Measurements from ENCODE around the gene DNAJB2.

Gene DNAJB2

GRCh38 chr2:219247678-219248642 lies 31.2 kb upstream of the DNAJB2 start:
- peaks cover 6% of the 10 kb centered on the region for H3K9me3 ChIP-seq (ENCODE audit: insufficient read depth, low read depth, low read length)
- H3K14ac ChIP-seq (ENCODE audit: low read length): no peak overlapping the region
- peak; percentile 74 to 87 for DNase-seq
- no peak overlapping the region for H3K9ac ChIP-seq (ENCODE audit: low read length)
- no peak overlapping the region for H3K27ac ChIP-seq (ENCODE audit: low read depth, low read length)
- H2BK5ac ChIP-seq (ENCODE audit: low read depth, low read length, poor library complexity): no peak overlapping the region
- no peak overlapping the region for H4K91ac ChIP-seq (ENCODE audit: low read depth, low read length)
- H3K4me2 ChIP-seq (ENCODE audit: low read length): no peak overlapping the region
- H3K4me1 ChIP-seq (ENCODE audit: control insufficient read depth in 1 of 2, insufficient read depth in 2 of 2, low read length in 2 of 2): peaks cover 12 to 19% of the 10 kb centered on the region in 2 experiments
- H3K36me3 ChIP-seq (ENCODE audit: control insufficient read depth in 1 of 2, insufficient read depth in 2 of 2, low read length in 2 of 2): peaks cover 8 to 13% of the 10 kb centered on the region in 2 experiments
- no peak overlapping the region for H3K23ac ChIP-seq (ENCODE audit: low read length)
- H3K79me2 ChIP-seq (ENCODE audit: control insufficient read depth, insufficient read depth, low read length, poor library complexity): peaks cover 4% of the 10 kb centered on the region
- WGBS (ENCODE audit: extremely low coverage, insufficient coverage, insufficient read length): no CpG with 5 or more reads among the region's 17 CpGs
- H2BK12ac ChIP-seq (ENCODE audit: low read length): no peak overlapping the region
- H4K12ac ChIP-seq (ENCODE audit: low read depth, low read length): no peak overlapping the region
- no peak overlapping the region for H4K8ac ChIP-seq (ENCODE audit: low read depth, low read length)
- no peak overlapping the region for H3K4ac ChIP-seq (ENCODE audit: low read depth, low read length)
- peaks cover 9% of the 10 kb centered on the region for H3K79me1 ChIP-seq (ENCODE audit: low read length)
- H3K18ac ChIP-seq (ENCODE audit: low read length): no peak overlapping the region
- H3K4me3 ChIP-seq (ENCODE audit: low read depth, low read length): no peak overlapping the region
- H2BK120ac ChIP-seq (ENCODE audit: insufficient read depth, low read length, poor library complexity): no peak overlapping the region
- H3K27me3 ChIP-seq (ENCODE audit: insufficient read depth, low read length): peaks cover 18% of the 10 kb centered on the region
- no peak overlapping the region for H2AFZ ChIP-seq (ENCODE audit: insufficient read depth, low read length, poor library complexity)
- no peak overlapping the region for H2AK5ac ChIP-seq (ENCODE audit: low read length)

- no peak overlapping the region for H3K4me2 ChIP-seq (ENCODE audit: low read length)
- no peak overlapping the region for H2BK12ac ChIP-seq (ENCODE audit: low read length)
- WGBS (ENCODE audit: extremely low coverage, insufficient coverage, insufficient read length): no CpG with 5 or more reads among the region's 2 CpGs
- no peak overlapping the region for H2BK120ac ChIP-seq (ENCODE audit: insufficient read depth, low read length, poor library complexity)
- H3K27me3 ChIP-seq (ENCODE audit: insufficient read depth, low read length): peaks cover 26% of the 10 kb centered on the region
- no peak overlapping the region for H3K18ac ChIP-seq (ENCODE audit: low read length)
- no peak overlapping the region for H3K4ac ChIP-seq (ENCODE audit: low read depth, low read length)
- H3K36me3 ChIP-seq (ENCODE audit: control insufficient read depth in 1 of 2, insufficient read depth in 2 of 2, low read length in 2 of 2): peaks cover 8 to 13% of the 10 kb centered on the region in 2 experiments
- no peak overlapping the region for H2AK5ac ChIP-seq (ENCODE audit: low read length)
- DNase-seq: no peak
- H3K9me3 ChIP-seq (ENCODE audit: insufficient read depth, low read depth, low read length): peaks cover 10% of the 10 kb centered on the region
- H3K27ac ChIP-seq (ENCODE audit: low read depth, low read length): no peak overlapping the region
- H4K8ac ChIP-seq (ENCODE audit: low read depth, low read length): no peak overlapping the region
- peaks cover 4% of the 10 kb centered on the region for H3K79me2 ChIP-seq (ENCODE audit: control insufficient read depth, insufficient read depth, low read length, poor library complexity)
- H4K91ac ChIP-seq (ENCODE audit: low read depth, low read length): no peak overlapping the region
- peaks cover 9% of the 10 kb centered on the region for H3K79me1 ChIP-seq (ENCODE audit: low read length)
- no peak overlapping the region for H2AFZ ChIP-seq (ENCODE audit: insufficient read depth, low read length, poor library complexity)
- H3K4me1 ChIP-seq (ENCODE audit: control insufficient read depth in 1 of 2, insufficient read depth in 2 of 2, low read length in 2 of 2): peaks cover 19 to 25% of the 10 kb centered on the region in 2 experiments
- no peak overlapping the region for H2BK5ac ChIP-seq (ENCODE audit: low read depth, low read length, poor library complexity)
- no peak overlapping the region for H3K14ac ChIP-seq (ENCODE audit: low read length)
- no peak overlapping the region for H3K4me3 ChIP-seq (ENCODE audit: low read depth, low read length)
- H3K9ac ChIP-seq (ENCODE audit: low read length): no peak overlapping the region
- H4K12ac ChIP-seq (ENCODE audit: low read depth, low read length): no peak overlapping the region
- H3K23ac ChIP-seq (ENCODE audit: low read length): no peak overlapping the region
These were observed 30.3 kb upstream of the DNAJB2 start for GRCh38 chr2:219248845-219249202.

- DNase-seq: peak; percentile 42 to 51
- no peak overlapping the region for H3K27ac ChIP-seq (ENCODE audit: low read depth, low read length)
- no peak overlapping the region for H3K4me3 ChIP-seq (ENCODE audit: low read depth, low read length)
- peaks cover 23 to 31% of the 10 kb centered on the region in 2 experiments for H3K4me1 ChIP-seq (ENCODE audit: control insufficient read depth in 1 of 2, insufficient read depth in 2 of 2, low read length in 2 of 2)
- no CpG with 5 or more reads among the region's 7 CpGs for WGBS (ENCODE audit: extremely low coverage, insufficient coverage, insufficient read length)
- H3K18ac ChIP-seq (ENCODE audit: low read length): no peak overlapping the region
- H3K23ac ChIP-seq (ENCODE audit: low read length): no peak overlapping the region
- no peak overlapping the region for H2AFZ ChIP-seq (ENCODE audit: insufficient read depth, low read length, poor library complexity)
- H2BK120ac ChIP-seq (ENCODE audit: insufficient read depth, low read length, poor library complexity): no peak overlapping the region
- no peak overlapping the region for H4K12ac ChIP-seq (ENCODE audit: low read depth, low read length)
- peaks cover 10% of the 10 kb centered on the region for H3K9me3 ChIP-seq (ENCODE audit: insufficient read depth, low read depth, low read length)
- peaks cover 9% of the 10 kb centered on the region for H3K79me1 ChIP-seq (ENCODE audit: low read length)
- H2BK12ac ChIP-seq (ENCODE audit: low read length): no peak overlapping the region
- H4K8ac ChIP-seq (ENCODE audit: low read depth, low read length): no peak overlapping the region
- no peak overlapping the region for H3K4ac ChIP-seq (ENCODE audit: low read depth, low read length)
- no peak overlapping the region for H3K14ac ChIP-seq (ENCODE audit: low read length)
- H3K9ac ChIP-seq (ENCODE audit: low read length): no peak overlapping the region
- H2BK5ac ChIP-seq (ENCODE audit: low read depth, low read length, poor library complexity): no peak overlapping the region
- H3K79me2 ChIP-seq (ENCODE audit: control insufficient read depth, insufficient read depth, low read length, poor library complexity): peaks cover 4% of the 10 kb centered on the region
- H3K4me2 ChIP-seq (ENCODE audit: low read length): no peak overlapping the region
- H3K27me3 ChIP-seq (ENCODE audit: insufficient read depth, low read length): peaks cover 32% of the 10 kb centered on the region
- H3K36me3 ChIP-seq (ENCODE audit: control insufficient read depth in 1 of 2, insufficient read depth in 2 of 2, low read length in 2 of 2): peaks cover 8 to 13% of the 10 kb centered on the region in 2 experiments
- H4K91ac ChIP-seq (ENCODE audit: low read depth, low read length): no peak overlapping the region
- H2AK5ac ChIP-seq (ENCODE audit: low read length): no peak overlapping the region
These were observed 29.8 kb upstream of the DNAJB2 start for GRCh38 chr2:219249203-219249980.

GRCh38 chr2:219250049-219250781 lies 29.0 kb upstream of the DNAJB2 start:
- Histone ChIP-seq H4K12ac (ENCODE audit: low read depth, low read length) (no peak overlapping the region), H3K27ac (ENCODE audit: low read depth, low read length) (no peak overlapping the region), H4K91ac (ENCODE audit: low read depth, low read length) (no peak overlapping the region), H2BK120ac (ENCODE audit: insufficient read depth, low read length, poor library complexity) (no peak overlapping the region), H3K4ac (ENCODE audit: low read depth, low read length) (no peak overlapping the region), H3K18ac (ENCODE audit: low read length) (no peak overlapping the region), H2BK5ac (ENCODE audit: low read depth, low read length, poor library complexity) (no peak overlapping the region), H3K9me3 (ENCODE audit: insufficient read depth, low read depth, low read length) (peaks cover 10% of the 10 kb centered on the region), H3K79me2 (ENCODE audit: control insufficient read depth, insufficient read depth, low read length, poor library complexity) (peaks cover 4% of the 10 kb centered on the region), H3K14ac (ENCODE audit: low read length) (no peak overlapping the region), H3K23ac (ENCODE audit: low read length) (no peak overlapping the region), H3K36me3 (ENCODE audit: control insufficient read depth in 1 of 2, insufficient read depth in 2 of 2, low read length in 2 of 2) (peaks cover 8 to 13% of the 10 kb centered on the region in 2 experiments), H3K4me2 (ENCODE audit: low read length) (no peak overlapping the region), H3K79me1 (ENCODE audit: low read length) (peaks cover 5% of the 10 kb centered on the region), H3K4me3 (ENCODE audit: low read depth, low read length) (no peak overlapping the region), H2BK12ac (ENCODE audit: low read length) (no peak overlapping the region), H3K27me3 (ENCODE audit: insufficient read depth, low read length) (peaks cover 40% of the 10 kb centered on the region), H2AK5ac (ENCODE audit: low read length) (no peak overlapping the region), H2AFZ (ENCODE audit: insufficient read depth, low read length, poor library complexity) (no peak overlapping the region), H3K9ac (ENCODE audit: low read length) (no peak overlapping the region), H3K4me1 (ENCODE audit: control insufficient read depth in 1 of 2, insufficient read depth in 2 of 2, low read length in 2 of 2) (peaks cover 23 to 30% of the 10 kb centered on the region in 2 experiments), H4K8ac (ENCODE audit: low read depth, low read length) (no peak overlapping the region)
- no peak for DNase-seq
- WGBS (ENCODE audit: extremely low coverage, insufficient coverage, insufficient read length): no CpG with 5 or more reads among the region's 22 CpGs
